GM12891 (cell line): Measurements from ENCODE around the gene GARS1.

ENCODE experiments used
- POLR2AphosphoS5 ChIP-seq: IDR thresholded peaks from 2 replicates; pipeline ENCODE4 v1.6.1; 2011; ENCODE audit warnings: low read depth, low read length, control low read depth
- POU2F2 ChIP-seq: IDR thresholded peaks from 2 replicates; pipeline ENCODE4 v1.6.1; 2011; ENCODE audit warnings: low read depth, mild to moderate bottlenecking, control low read depth, low read length, moderate library complexity
- TAF1 ChIP-seq: IDR thresholded peaks from 2 replicates; pipeline ENCODE4 v1.6.1; 2011; ENCODE audit warnings: low read depth, low read length, control low read depth

DNA sequence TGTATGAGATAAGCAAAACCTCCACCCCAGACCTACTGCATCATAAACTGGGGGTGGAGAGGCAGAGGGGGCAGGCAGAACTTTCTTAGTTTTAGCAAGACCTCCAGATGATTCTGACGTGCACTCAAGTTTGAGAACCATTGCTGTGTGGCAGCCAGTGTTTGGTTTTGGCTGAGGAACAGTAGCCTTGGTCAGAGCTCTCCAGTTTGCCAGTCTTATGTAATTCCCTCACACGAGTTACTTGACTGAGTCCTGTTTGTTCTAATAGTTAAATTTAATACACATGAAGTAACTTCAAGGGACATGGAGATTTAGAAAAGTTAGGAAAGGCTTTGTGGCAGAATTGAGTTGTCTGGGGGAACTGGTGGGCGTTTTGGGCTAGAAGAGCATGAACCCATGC is 38.5 kb downstream of the GARS1 start:
- TF ChIP-seq POU2F2 (no peak), POLR2AphosphoS5 (no peak), TAF1 (no peak)
